ENCODE data around the gene XYLT2. TPM values are rescaled to one million over a fixed set of nuclear protein-coding genes. Genes with fewer than 3 reads are reported as not detected.
"Not testable (repeated sequence)": the region's sequence is repeated elsewhere in the genome, so short reads cannot be mapped to it uniquely, and the experiment has no call there.

Gene XYLT2
- total RNA-seq, 2 donors from 2014 or later, result 15.6 to 28.5 TPM

DNA sequence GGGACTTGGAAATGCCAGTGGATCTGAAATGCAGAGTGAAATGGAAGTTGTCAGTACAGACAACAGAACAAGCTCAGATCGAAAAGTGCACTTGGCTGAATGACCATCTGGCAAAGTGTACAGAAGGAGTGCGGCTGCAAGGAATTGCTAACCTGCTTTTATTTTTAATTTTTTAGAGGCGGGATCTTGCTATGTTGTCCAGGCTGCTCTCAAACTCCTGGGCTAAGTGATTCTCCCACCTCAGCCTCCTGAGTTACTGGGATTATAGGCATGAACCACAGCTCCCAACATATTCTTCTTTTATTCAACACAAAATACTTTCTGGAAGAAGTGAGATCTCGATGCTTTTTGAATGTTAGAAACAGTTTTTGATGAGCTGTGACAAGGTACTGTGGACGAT lies 47.8 kb downstream of the XYLT2 start:
- no peak for DNase-seq
- no peaks in the 10 kb centered on the region for H3K9me3 ChIP-seq
- H3K27me3 ChIP-seq, result no peaks in the 10 kb centered on the region
- TF ChIP-seq, protein P1, sequence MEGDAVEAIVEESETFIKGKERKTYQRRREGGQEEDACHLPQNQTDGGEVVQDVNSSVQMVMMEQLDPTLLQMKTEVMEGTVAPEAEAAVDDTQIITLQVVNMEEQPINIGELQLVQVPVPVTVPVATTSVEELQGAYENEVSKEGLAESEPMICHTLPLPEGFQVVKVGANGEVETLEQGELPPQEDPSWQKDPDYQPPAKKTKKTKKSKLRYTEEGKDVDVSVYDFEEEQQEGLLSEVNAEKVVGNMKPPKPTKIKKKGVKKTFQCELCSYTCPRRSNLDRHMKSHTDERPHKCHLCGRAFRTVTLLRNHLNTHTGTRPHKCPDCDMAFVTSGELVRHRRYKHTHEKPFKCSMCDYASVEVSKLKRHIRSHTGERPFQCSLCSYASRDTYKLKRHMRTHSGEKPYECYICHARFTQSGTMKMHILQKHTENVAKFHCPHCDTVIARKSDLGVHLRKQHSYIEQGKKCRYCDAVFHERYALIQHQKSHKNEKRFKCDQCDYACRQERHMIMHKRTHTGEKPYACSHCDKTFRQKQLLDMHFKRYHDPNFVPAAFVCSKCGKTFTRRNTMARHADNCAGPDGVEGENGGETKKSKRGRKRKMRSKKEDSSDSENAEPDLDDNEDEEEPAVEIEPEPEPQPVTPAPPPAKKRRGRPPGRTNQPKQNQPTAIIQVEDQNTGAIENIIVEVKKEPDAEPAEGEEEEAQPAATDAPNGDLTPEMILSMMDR (IDR thresholded peaks at IDR 0.05), result no peak
- H3K4me3 ChIP-seq, result no peak overlapping the region
- intact Hi-C loops (cut with DNase I), result no loop called here
- H3K27ac ChIP-seq, result no peak overlapping the region
- H3K9ac ChIP-seq (ENCODE audit: low read depth in 2 of 2, low read length in 2 of 2), result no peak overlapping the region
- peaks cover 9% of the 10 kb centered on the region for H3K4me1 ChIP-seq
- peaks cover 25% of the 10 kb centered on the region for H3K36me3 ChIP-seq

DNA sequence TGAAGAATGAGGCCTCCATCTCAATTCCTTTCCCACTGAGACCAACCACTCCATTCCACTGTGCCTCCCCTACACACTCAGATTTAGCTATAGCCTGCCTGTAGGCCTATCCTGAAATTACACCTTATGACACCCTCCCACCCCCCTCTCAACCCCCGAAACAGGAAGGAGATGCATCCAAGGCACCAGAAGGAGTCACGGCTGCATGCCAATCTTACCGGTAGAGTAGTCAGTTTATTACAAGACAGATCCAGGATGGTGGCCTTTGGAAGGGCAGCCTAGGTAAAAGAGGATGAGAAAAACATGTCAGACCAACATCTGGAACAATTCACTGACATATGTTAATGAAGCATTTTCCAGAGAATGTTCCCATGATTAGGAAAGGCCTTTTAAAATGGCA lies 48.8 kb downstream of the XYLT2 start:
- H3K9ac ChIP-seq (ENCODE audit: low read depth in 2 of 2, low read length in 2 of 2), result no peak overlapping the region

DNA sequence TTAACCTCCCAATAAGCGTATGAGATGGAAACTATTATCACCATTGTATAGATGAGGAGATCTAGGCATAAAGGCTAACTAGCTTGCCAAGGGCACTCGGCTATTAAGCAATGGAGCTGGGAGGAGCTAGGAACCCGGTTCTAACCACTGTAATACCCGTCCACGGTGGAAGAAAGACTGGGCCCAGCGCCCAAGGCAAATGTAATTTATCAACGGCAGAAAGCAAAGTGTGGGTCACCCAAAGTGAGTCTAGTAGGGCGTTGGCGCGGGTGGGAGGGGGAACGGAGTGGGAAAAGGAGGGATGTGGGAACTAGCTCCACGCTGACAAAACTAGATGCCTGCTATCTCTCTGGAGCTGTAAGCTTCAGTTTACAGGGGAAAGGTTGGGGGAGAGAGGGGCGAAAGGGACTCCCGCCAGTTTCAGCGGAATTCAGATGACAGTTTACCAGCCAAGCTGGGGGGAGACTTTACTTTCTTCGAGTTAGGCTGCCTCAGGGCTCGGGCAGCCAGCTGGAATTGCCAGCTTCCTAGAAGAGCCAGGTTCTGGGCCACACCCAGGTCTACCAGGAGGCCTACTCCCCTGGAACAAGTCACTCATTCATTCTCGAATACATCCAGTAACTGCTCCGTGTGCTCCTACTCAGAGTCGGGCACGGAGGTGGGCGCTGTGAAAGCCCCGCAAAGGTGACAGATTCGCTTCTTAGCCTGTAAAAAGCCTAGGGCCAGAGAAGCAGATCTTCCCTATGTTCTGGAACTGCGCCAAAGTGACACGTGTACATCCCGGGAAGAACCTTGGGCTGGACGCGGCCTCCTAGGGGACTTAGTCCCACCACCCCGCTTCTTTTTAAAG lies 50.6 kb downstream of the XYLT2 start:
- Histone ChIP-seq H3K27me3 (no peaks in the 10 kb centered on the region), H3K9me3 (no peaks in the 10 kb centered on the region), H3K9ac (ENCODE audit: low read depth in 2 of 2, low read length in 2 of 2) (peak overlapping the region; percentile 87 to 90), H3K36me3 (peaks cover 18% of the 10 kb centered on the region), H3K27ac (peak overlapping the region; percentile 86), H3K4me1 (peaks cover 9% of the 10 kb centered on the region), H3K4me3 (peak overlapping the region; percentile 83)
- intact Hi-C loops (cut with DNase I), result loop anchor here (5.0 kb wide), 1 partner anchor 34 kb away; no protein-coding TSS in a partner anchor
- TF ChIP-seq, protein P1 (IDR thresholded peaks at IDR 0.05), result no peak
- peak; percentile 74 for DNase-seq

More for the DNA sequence above, 48.8 kb downstream of the XYLT2 start:
- DNase-seq, result no peak
- TF ChIP-seq, protein P1 (IDR thresholded peaks at IDR 0.05), result no peak
- intact Hi-C loops (cut with DNase I), result loop anchor here (5.0 kb wide), 1 partner anchor 32 kb away; no protein-coding TSS in a partner anchor
- Histone ChIP-seq H3K36me3 (peaks cover 25% of the 10 kb centered on the region), H3K4me3 (no peak overlapping the region), H3K9me3 (no peaks in the 10 kb centered on the region), H3K27me3 (no peaks in the 10 kb centered on the region), H3K27ac (no peak overlapping the region), H3K4me1 (peaks cover 9% of the 10 kb centered on the region)

DNA sequence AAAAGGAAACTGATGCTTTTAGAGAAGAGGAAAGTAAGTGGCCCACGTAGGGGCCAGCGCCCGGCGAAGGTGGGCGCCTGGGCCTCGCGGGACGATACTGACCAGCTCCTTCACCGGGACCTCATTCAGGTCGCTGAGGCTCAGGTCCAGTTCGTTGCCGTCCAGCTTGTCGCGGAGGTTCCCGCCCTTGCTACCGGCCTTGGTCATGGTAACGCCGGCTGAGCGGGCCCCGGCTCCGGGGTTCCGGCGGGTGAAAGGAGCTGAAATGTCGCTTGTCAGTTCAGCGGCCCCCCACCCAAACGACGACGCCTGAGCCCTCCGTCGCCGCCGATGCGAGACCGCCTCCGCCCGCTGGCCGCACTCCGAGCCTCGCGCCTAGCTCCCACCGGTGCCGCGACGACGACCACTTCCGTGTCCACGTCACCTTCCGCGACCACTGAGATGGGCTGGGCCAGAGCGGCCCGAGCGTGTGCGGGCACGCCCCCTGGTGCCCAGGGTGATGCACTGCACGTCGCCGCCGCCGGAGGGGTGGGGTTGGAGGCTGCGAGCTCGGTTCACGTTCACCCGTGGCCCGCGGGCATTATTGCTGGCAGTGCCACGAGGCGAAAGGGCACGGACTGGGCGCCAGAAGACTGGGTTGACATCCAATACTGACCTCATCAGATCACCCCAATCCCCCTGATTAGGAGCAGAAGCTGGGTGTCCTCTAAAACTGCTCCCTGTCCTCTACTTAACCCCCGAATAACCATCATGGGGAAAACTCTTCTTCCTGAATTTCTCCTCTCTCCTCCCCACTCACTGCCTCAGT lies 51.4 kb downstream of the XYLT2 start, which contains the start of gene LRRC59:
Gene LRRC59 (minus strand): TSS at position 413 of the 808 bp plus-strand sequence. CDS start 206 bp downstream, at position 207.
- TF ChIP-seq, protein P1 (IDR thresholded peaks at IDR 0.05), result peak; percentile 99
- Histone ChIP-seq H3K9ac (ENCODE audit: low read depth in 2 of 2, low read length in 2 of 2) (peak within 1 kb of the TSS; percentile 87 to 90), H3K36me3 (peaks cover 18% of the 10 kb centered on the region), H3K27me3 (no peaks in the 10 kb centered on the region), H3K4me3 (peak within 1 kb of the TSS; percentile 83), H3K9me3 (no peaks in the 10 kb centered on the region), H3K4me1 (peaks cover 9% of the 10 kb centered on the region), H3K27ac (peak within 1 kb of the TSS; percentile 86)
- intact Hi-C loops (cut with DNase I), result loop anchor here (5.0 kb wide), 1 partner anchor 35 kb away; no protein-coding TSS in a partner anchor
- DNase-seq, result peak; percentile 91

DNA sequence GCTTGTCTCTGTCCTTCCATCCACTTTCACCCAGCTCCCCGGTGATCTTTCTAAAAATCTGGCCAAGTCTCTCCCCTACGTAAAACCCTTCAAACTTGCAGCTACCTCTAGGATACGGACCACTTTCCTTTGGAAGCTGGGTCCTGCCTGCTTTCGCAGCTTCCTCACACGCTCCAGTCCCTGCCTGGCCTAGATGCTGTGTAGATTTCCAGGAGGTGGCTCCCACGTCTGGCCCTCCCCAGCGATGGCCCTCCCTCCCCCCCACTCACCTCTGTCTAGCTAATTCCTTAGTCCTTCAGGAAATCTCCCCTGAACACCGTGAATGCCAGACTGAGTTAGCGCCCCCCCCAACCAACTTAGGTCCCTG lies 52.0 kb downstream of the XYLT2 start:
- no peak overlapping the region for H3K4me3 ChIP-seq
- TF ChIP-seq, protein P1 (IDR thresholded peaks at IDR 0.05), result no peak
- H3K9ac ChIP-seq (ENCODE audit: low read depth in 2 of 2, low read length in 2 of 2), result peak overlapping the region; percentile 87 to 90
- intact Hi-C loops (cut with DNase I), result loop anchor here (5.0 kb wide), 1 partner anchor 36 kb away; no protein-coding TSS in a partner anchor
- peaks cover 18% of the 10 kb centered on the region for H3K36me3 ChIP-seq
- H3K27me3 ChIP-seq, result no peaks in the 10 kb centered on the region
- H3K27ac ChIP-seq, result no peak overlapping the region
- H3K9me3 ChIP-seq, result no peaks in the 10 kb centered on the region
- peaks cover 9% of the 10 kb centered on the region for H3K4me1 ChIP-seq
- no peak for DNase-seq

DNA sequence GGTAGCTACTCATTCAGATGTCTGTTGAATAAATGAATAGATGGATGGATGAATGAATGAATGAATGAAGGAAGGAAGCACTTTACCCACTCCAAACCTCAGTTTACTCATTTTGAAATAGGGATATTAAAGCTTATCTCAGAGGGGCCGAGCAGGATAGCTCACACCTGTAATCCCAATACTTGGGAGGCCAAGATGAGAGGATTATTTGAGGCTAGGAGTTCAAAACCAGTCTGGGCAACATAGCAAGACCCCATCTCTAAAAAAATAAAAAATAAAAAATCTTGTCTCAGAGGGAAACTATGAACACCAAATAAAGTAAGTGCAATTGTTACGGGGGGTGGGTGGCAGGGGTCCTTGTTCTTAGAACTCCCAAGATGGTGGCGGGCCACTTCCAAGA lies 52.7 kb downstream of the XYLT2 start:
- not testable (repeated sequence) for H3K27ac ChIP-seq; H3K4me1 ChIP-seq; H3K27me3 ChIP-seq; H3K9me3 ChIP-seq; H3K9ac ChIP-seq (ENCODE audit: low read depth in 2 of 2, low read length in 2 of 2); H3K4me3 ChIP-seq; DNase-seq
- peaks cover 12% of the 10 kb centered on the region for H3K36me3 ChIP-seq
- intact Hi-C loops (cut with DNase I), result loop anchor here (5.0 kb wide), 1 partner anchor 36 kb away; no protein-coding TSS in a partner anchor

DNA sequence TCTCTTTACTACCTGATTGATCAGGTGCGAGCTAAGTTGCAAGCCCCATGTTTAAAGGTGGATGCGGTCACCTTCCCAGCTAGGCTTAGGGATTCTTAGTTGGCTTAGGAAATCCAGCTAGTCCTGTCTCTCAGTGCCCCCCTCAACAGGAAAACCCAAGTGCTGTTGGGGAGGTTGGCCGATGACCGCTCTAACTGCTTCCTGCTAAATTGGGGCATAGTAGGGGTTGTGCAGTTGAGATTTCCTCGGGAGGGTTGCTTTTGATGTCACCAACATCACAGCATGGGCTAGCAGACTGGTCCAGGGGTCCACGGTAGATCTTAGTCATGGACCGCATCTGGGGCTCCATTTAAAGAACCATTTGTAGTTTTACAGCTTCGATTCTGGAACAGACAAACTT lies 53.7 kb downstream of the XYLT2 start:
- intact Hi-C loops (cut with DNase I), result loop anchor here (5.0 kb wide), 1 partner anchor 37 kb away; no protein-coding TSS in a partner anchor
- H3K9ac ChIP-seq (ENCODE audit: low read depth in 2 of 2, low read length in 2 of 2); H3K36me3 ChIP-seq; H3K4me1 ChIP-seq; DNase-seq; H3K9me3 ChIP-seq; H3K4me3 ChIP-seq; H3K27ac ChIP-seq; H3K27me3 ChIP-seq: not testable (repeated sequence)

DNA sequence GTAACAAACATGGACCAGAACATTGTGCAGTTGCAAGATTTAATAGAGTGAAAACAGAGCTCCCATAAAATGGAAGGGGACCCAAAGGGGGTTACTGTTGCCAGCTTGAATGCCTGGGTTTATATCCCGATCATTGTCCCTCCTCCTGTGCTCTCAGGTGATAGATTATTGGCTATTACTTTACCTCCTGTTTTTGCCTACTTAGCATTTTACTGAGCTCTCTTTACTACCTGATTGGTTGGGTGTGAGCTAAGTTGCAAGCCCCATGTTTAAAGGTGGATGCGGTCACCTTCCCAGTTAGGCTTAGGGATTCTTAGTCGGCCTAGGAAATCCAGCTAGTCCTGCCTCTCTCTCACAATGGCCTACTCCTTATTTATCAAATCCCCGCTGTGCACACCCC lies 59.4 kb downstream of the XYLT2 start:
- DNase-seq; H3K4me3 ChIP-seq; H3K9ac ChIP-seq (ENCODE audit: low read depth in 2 of 2, low read length in 2 of 2); H3K36me3 ChIP-seq; H3K27me3 ChIP-seq; H3K27ac ChIP-seq; intact Hi-C loops (cut with DNase I); H3K4me1 ChIP-seq; H3K9me3 ChIP-seq: not testable (repeated sequence)
